Measurements from ENCODE around the gene PALLD. TPM values are rescaled to one million over a fixed set of nuclear protein-coding genes. Genes with fewer than 3 reads are reported as not detected.

The PALLD gene
- total RNA-seq, 1 experiment from 2014 or later = 18.3 TPM

GRCh38 chr4:168553714-168554370 is 57.0 kb downstream of the PALLD start:
- no peak overlapping the region for H4K8ac ChIP-seq (replicated peaks; ENCODE audit: insufficient read length, low read depth, low read length)
- WGBS (ENCODE audit: extremely low coverage, insufficient read length, low lambda C conversion rate) = no CpG with 5 or more reads among the region's 8 CpGs
- no peak overlapping the region for H3K18ac ChIP-seq (ENCODE audit: insufficient read length, low read depth, low read length)
- DNase-seq = no peak
- H3K23ac ChIP-seq (ENCODE audit: insufficient read length, low read depth, low read length) = no peak overlapping the region
- no peak overlapping the region for H4K91ac ChIP-seq (ENCODE audit: insufficient read length, low read depth, low read length)
- no peak overlapping the region for H3T11ph ChIP-seq (ENCODE audit: low read length)
- H2AFZ ChIP-seq (ENCODE audit: low read length) = no peak overlapping the region
- no peaks in the 10 kb centered on the region for H3K79me2 ChIP-seq (ENCODE audit: insufficient read depth, low read length)
- H3K4me1 ChIP-seq (ENCODE audit: insufficient read depth, low read length) = peaks cover 11% of the 10 kb centered on the region; the same call in 1 of the 2 replicates
- no peak overlapping the region for H2BK20ac ChIP-seq (ENCODE audit: low read depth, low read length, poor library complexity, severe bottlenecking)
- no peak overlapping the region for H3K27ac Mint-ChIP-seq
- no peak overlapping the region for H2BK12ac ChIP-seq (ENCODE audit: insufficient read length, low read depth, low read length)
- H3K23me2 ChIP-seq (ENCODE audit: insufficient read length, low read depth, low read length, poor library complexity, severe bottlenecking) = no peaks in the 10 kb centered on the region
- no peaks in the 10 kb centered on the region for H3K9me3 Mint-ChIP-seq
- TF ChIP-seq, protein P1, sequence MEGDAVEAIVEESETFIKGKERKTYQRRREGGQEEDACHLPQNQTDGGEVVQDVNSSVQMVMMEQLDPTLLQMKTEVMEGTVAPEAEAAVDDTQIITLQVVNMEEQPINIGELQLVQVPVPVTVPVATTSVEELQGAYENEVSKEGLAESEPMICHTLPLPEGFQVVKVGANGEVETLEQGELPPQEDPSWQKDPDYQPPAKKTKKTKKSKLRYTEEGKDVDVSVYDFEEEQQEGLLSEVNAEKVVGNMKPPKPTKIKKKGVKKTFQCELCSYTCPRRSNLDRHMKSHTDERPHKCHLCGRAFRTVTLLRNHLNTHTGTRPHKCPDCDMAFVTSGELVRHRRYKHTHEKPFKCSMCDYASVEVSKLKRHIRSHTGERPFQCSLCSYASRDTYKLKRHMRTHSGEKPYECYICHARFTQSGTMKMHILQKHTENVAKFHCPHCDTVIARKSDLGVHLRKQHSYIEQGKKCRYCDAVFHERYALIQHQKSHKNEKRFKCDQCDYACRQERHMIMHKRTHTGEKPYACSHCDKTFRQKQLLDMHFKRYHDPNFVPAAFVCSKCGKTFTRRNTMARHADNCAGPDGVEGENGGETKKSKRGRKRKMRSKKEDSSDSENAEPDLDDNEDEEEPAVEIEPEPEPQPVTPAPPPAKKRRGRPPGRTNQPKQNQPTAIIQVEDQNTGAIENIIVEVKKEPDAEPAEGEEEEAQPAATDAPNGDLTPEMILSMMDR (conservative IDR thresholded peaks at IDR 0.05) = no peak
- no peak overlapping the region for H2BK5ac ChIP-seq (ENCODE audit: insufficient read length, low read length)
- no peak overlapping the region for H3K56ac ChIP-seq (ENCODE audit: insufficient read length, low read depth, low read length)
- H3K9me3 ChIP-seq (ENCODE audit: control insufficient read depth, low read depth, low read length) = no peaks in the 10 kb centered on the region
- no peak overlapping the region for H3K9ac ChIP-seq (ENCODE audit: extremely low read depth, insufficient read length, low read length)
- no peaks in the 10 kb centered on the region for H3K27me3 ChIP-seq (ENCODE audit: insufficient read depth, low read length)
- H3K14ac ChIP-seq (ENCODE audit: insufficient read depth, low read length) = no peak overlapping the region
- H2AK5ac ChIP-seq (ENCODE audit: insufficient read length, low read length) = no peak overlapping the region
- H3K79me1 ChIP-seq (ENCODE audit: insufficient read depth, low read depth, low read length, poor library complexity, severe bottlenecking) = no peaks in the 10 kb centered on the region
- H2BK120ac ChIP-seq (ENCODE audit: low read depth, low read length, poor library complexity, severe bottlenecking) = no peak overlapping the region
- H3K27me3 Mint-ChIP-seq (ENCODE audit: low read depth) = no peaks in the 10 kb centered on the region
- peaks cover 18 to 21% of the 10 kb centered on the region in 2 experiments for H3K4me1 Mint-ChIP-seq
- H3K4ac ChIP-seq (ENCODE audit: low read depth, low read length) = no peak overlapping the region
- no peak overlapping the region for H2BK15ac ChIP-seq (ENCODE audit: low read depth, low read length)
- no peaks in the 10 kb centered on the region for H4K20me1 ChIP-seq (ENCODE audit: control insufficient read depth, insufficient read depth, insufficient read length)
- H3K27ac ChIP-seq (ENCODE audit: insufficient read length, low read depth, low read length) = no peak overlapping the region
- H3K4me2 ChIP-seq (ENCODE audit: insufficient read depth, insufficient read length, low read length) = no peak overlapping the region
- H3K36me3 Mint-ChIP-seq (ENCODE audit: insufficient read depth in 1 of 3, low read depth in 3 of 3) = no peaks in the 10 kb centered on the region
- H3K4me3 Mint-ChIP-seq = no peak overlapping the region
- H4K5ac ChIP-seq (ENCODE audit: insufficient read length, low read depth, low read length) = no peak overlapping the region

Data from H9 (cell line).